Measurements from ENCODE around the gene OTUD7B.

- TF ChIP-seq CTCF (IDR thresholded peaks at IDR 0.05; ENCODE audit: low read length) (no peak), EZH2phosphoT487 (IDR thresholded peaks at IDR 0.05; ENCODE audit: low read length) (no peak)
Measured at GRCh38 chr1:150049926-150050325, 39.4 kb upstream of the OTUD7B start.
